Suprapubic skin (tissue), 4 donors: Measurements from ENCODE around the gene GMPPA. TPM values are rescaled to one million over a fixed set of nuclear protein-coding genes. Genes with fewer than 3 reads are reported as not detected.

Source experiments
- DNase-seq, 2 donors: peaks; one replicate each; pipeline ENCODE4 v3.0.0-alpha.2; 2019; ENCODE audit warnings: low spot score in 2 of 2
- H3K27ac ChIP-seq: fragments of 200-600 bp; sonication (generic); one replicate; pipeline ENCODE4 v1.5.1; 2019
- H3K27me3 ChIP-seq: fragments of 200-600 bp; sonication (generic); one replicate; pipeline ENCODE4 v1.5.1; 2019
- H3K36me3 ChIP-seq: fragments of 200-600 bp; sonication (generic); one replicate; pipeline ENCODE4 v1.5.1; 2019
- H3K4me1 ChIP-seq: fragments of 200-600 bp; sonication (generic); one replicate; pipeline ENCODE4 v1.5.1; 2019
- H3K4me3 ChIP-seq: fragments of 200-600 bp; sonication (generic); one replicate; pipeline ENCODE4 v1.5.1; 2019; ENCODE audit warnings: mild to moderate bottlenecking
- H3K9me3 ChIP-seq: fragments of 200-600 bp; sonication (generic); one replicate; pipeline ENCODE4 v1.5.1; 2019
- EP300 ChIP-seq: sonication (generic); formaldehyde crosslinking; IDR thresholded peaks from one replicate; pipeline ENCODE4 v1.6.1; 2017; ENCODE audit warnings: antibody characterized with exemption
- POLR2A ChIP-seq, 2 donors: fragments of 450-650 bp; IDR thresholded peaks; one replicate each; pipeline ENCODE4 v1.6.1; 2017; ENCODE audit warnings: antibody characterized with exemption in 2 of 2, mild to moderate bottlenecking in 2 of 2, moderate library complexity in 2 of 2
- POLR2AphosphoS5 ChIP-seq, 3 donors: sonication (generic); formaldehyde crosslinking; IDR thresholded peaks; one replicate each; pipeline ENCODE4 v1.6.1; 2017; ENCODE audit warnings: antibody characterized with exemption in 3 of 3
- WGBS: methylation state at CpG from one replicate; pipeline ENCODE4 v1.1.5; 2018; 5-methylcytosine and 5-hydroxymethylcytosine counted together
- total RNA-seq, 4 donors: library from RNA; depleted of rRNA; stranded (reverse); fragments of >200 nt; gene quantifications; one replicate each; pipeline ENCODE4 v1.1.0, GENCODE V29; 2016
- TF ChIP-seq, protein P1 (sequence below), 2 donors: fragments of 200-600 bp in 1 of 2; fragments of 450-650 bp in 1 of 2; sonication (generic) in 1 of 2; IDR thresholded peaks; one replicate each; pipeline ENCODE4 v1.5.1; 2016 to 2019; ENCODE audit warnings: antibody characterized with exemption in 2 of 2, mild to moderate bottlenecking in 1 of 2, moderate library complexity in 1 of 2

GMPPA gene
- total RNA-seq, 4 donors from 2014 or later, result 18.3 to 31.3 (median 22.3) TPM

DNA sequence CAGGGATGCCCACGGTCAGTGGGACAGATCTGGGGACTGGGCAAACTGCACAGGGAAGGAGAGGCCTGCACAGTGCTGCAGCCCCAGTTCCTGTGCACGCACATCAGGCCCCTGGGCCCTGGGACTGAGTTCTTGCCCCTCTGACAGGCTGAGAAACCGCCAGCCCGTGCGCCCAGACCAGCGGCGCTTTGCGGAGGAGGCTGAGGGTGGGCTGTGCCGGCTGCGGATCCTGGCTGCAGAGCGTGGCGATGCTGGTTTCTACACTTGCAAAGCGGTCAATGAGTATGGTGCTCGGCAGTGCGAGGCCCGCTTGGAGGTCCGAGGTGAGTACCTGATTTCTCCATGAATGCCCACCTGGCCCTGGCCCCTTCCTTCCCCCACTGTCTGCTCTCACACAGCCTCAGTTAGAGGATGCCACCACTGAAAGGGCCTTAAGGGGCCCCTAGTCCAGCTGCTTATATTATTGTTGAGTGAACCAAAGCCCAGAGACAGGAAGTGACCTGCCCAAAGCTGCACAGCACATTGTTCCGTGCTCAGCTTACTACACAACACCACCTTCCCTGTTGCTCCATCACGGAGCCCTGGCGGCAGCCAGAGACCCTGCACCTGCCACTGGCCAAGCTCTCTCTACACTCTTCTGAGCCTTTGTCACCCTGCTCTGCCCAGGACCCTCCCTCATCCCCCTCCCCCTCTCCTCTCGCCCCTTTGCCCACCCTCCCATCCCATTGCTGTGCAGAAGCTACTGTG is 34.2 kb upstream of the GMPPA start:
- Histone ChIP-seq H3K27me3 (peaks cover 9% of the 10 kb centered on the region), H3K9me3 (no peaks in the 10 kb centered on the region), H3K36me3 (no peaks in the 10 kb centered on the region), H3K27ac (no peak overlapping the region), H3K4me1 (peaks cover 10% of the 10 kb centered on the region), H3K4me3 (no peak overlapping the region)
- no peak for DNase-seq
- WGBS, result 92% methylated on average over 11 of the region's 21 CpGs
- TF ChIP-seq POLR2AphosphoS5 (IDR thresholded peaks at IDR 0.05), result no peak
- TF ChIP-seq EP300, result no peak
- TF ChIP-seq POLR2A (IDR thresholded peaks at IDR 0.05), result no peak
- TF ChIP-seq, protein P1, sequence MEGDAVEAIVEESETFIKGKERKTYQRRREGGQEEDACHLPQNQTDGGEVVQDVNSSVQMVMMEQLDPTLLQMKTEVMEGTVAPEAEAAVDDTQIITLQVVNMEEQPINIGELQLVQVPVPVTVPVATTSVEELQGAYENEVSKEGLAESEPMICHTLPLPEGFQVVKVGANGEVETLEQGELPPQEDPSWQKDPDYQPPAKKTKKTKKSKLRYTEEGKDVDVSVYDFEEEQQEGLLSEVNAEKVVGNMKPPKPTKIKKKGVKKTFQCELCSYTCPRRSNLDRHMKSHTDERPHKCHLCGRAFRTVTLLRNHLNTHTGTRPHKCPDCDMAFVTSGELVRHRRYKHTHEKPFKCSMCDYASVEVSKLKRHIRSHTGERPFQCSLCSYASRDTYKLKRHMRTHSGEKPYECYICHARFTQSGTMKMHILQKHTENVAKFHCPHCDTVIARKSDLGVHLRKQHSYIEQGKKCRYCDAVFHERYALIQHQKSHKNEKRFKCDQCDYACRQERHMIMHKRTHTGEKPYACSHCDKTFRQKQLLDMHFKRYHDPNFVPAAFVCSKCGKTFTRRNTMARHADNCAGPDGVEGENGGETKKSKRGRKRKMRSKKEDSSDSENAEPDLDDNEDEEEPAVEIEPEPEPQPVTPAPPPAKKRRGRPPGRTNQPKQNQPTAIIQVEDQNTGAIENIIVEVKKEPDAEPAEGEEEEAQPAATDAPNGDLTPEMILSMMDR (IDR thresholded peaks at IDR 0.05), result no peak

DNA sequence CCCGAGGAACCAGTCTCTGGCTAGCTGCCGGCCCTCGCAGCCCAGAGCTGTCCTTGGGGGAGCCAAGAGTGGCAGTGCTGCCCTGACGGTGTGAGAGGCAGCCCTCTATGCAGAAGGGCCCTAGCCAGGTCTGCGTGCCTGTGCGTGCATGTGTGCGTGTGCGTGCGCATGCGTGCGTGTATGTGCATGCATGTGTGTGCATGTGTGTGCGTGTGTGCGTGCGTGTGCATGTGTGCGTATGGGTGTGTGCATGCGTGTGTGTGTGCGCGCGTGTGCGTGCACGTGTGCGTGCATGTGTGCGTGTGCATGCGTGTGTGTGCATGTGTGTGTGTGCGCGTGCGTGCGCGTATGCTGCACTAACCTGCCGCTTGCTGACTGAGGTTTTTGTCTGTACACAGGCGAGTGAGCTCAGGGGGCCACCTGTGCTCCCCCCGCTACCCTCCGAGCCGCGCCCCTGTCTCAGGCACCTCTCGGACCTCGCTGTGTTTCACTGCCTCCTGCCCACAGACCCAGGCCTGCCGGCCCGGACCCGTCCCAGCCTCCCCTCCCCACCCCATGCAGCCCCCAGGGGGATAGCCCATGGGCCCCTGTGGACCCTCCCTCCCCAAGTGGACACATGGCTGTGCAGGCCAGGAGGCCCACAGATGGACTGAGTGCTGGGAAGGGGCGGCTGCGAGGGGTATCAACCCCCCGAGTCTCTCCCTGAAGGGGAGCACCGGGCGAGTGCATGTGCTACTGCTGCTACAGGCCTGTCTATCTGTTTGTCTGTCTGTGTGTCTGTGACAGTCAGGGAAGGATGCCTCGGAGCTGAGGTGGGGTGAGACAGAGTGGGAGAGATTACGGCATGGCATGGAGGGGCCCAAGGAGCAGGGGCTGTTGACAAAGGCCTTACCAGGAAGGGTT is 32.8 kb upstream of the GMPPA start:
- H3K27ac ChIP-seq, result no peak overlapping the region
- no peak for TF ChIP-seq EP300
- no peak for TF ChIP-seq POLR2A (IDR thresholded peaks at IDR 0.05)
- TF ChIP-seq POLR2AphosphoS5 (IDR thresholded peaks at IDR 0.05), result no peak
- TF ChIP-seq, protein P1 (IDR thresholded peaks at IDR 0.05), result no peak
- WGBS, result 88% methylated on average over 47 of the region's 47 CpGs
- no peaks in the 10 kb centered on the region for H3K27me3 ChIP-seq
- no peak for DNase-seq
- no peaks in the 10 kb centered on the region for H3K9me3 ChIP-seq
- peaks cover 6% of the 10 kb centered on the region for H3K4me1 ChIP-seq
- no peaks in the 10 kb centered on the region for H3K36me3 ChIP-seq
- H3K4me3 ChIP-seq, result no peak overlapping the region

DNA sequence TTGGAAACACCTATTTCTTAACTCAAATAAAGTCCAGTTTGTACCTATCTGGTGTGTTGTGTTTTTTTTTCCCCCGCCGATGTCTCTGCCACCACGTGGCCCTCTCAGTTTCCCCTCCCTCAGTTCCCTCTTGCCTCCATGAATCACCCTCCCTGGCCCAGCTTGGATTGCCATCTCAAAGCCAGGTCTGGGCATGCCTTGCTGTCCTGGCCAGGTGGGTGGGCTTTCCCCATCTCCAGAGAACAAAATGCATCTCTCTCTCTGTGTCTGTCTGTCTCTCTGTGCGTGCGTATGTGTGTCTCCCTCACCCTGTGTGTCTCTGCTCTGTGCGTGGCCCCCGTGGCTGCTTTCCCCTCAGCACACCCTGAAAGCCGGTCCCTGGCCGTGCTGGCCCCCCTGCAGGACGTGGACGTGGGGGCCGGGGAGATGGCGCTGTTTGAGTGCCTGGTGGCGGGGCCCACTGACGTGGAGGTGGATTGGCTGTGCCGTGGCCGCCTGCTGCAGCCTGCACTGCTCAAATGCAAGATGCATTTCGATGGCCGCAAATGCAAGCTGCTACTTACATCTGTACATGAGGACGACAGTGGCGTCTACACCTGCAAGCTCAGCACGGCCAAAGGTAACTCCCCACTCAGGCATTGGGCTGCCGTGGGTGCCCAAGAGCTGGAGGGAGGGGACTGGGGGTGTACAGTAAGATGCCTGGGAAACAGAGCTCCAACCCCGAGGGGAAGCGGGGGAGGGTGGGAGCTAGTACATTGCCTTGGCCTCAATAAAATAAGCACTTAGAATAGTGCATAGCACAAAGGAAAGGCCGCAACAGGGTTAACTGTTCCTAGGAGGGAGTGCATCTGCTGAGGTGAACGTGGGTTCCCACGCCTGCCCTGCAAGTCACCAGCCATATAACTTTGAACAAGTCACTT is 31.6 kb upstream of the GMPPA start:
- no peak overlapping the region for H3K27ac ChIP-seq
- WGBS, result 83% methylated on average over 20 of the region's 28 CpGs
- TF ChIP-seq, protein P1 (IDR thresholded peaks at IDR 0.05), result no peak
- TF ChIP-seq EP300, result no peak
- TF ChIP-seq POLR2A (IDR thresholded peaks at IDR 0.05), result no peak
- no peak for TF ChIP-seq POLR2AphosphoS5 (IDR thresholded peaks at IDR 0.05)
- no peak overlapping the region for H3K4me3 ChIP-seq
- no peaks in the 10 kb centered on the region for H3K4me1 ChIP-seq
- H3K36me3 ChIP-seq, result no peaks in the 10 kb centered on the region
- no peaks in the 10 kb centered on the region for H3K27me3 ChIP-seq
- no peaks in the 10 kb centered on the region for H3K9me3 ChIP-seq
- no peak for DNase-seq

DNA sequence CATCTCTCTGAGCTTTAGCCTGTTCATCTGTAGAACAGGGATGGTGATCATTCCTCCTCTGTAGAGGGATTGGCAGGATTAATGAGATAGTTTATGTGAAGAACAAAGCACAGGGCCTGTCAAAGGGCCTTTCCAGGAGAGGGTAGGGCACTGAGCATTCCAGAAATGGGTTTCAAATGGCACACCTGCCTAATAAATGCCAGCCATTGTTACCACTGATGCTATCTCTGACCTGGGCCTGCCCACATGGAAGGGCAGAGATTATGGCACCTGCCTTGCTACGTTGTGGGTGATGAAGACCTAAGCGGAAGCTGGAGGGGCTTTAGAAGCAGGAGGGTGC is 31.0 kb upstream of the GMPPA start:
- no peak overlapping the region for H3K4me3 ChIP-seq
- H3K36me3 ChIP-seq, result no peaks in the 10 kb centered on the region
- no peak for TF ChIP-seq POLR2A (IDR thresholded peaks at IDR 0.05)
- TF ChIP-seq, protein P1 (IDR thresholded peaks at IDR 0.05), result no peak
- 89% methylated on average over 2 of the region's 2 CpGs for WGBS
- no peaks in the 10 kb centered on the region for H3K4me1 ChIP-seq
- no peaks in the 10 kb centered on the region for H3K9me3 ChIP-seq
- H3K27me3 ChIP-seq, result no peaks in the 10 kb centered on the region
- H3K27ac ChIP-seq, result no peak overlapping the region
- no peak for DNase-seq
